Keratinocyte (primary cell): ENCODE measurements around the gene PROC. TPM values are rescaled to one million over a fixed set of nuclear protein-coding genes. Genes with fewer than 3 reads are reported as not detected.

Experiments
- DNase-seq: peaks from one replicate; pipeline ENCODE4 v3.0.0-alpha.2; 2011; ENCODE audit warnings: low read depth, missing footprints, low spot score
- FAIRE-seq: peaks from 2 replicates; lab custom pipeline; 2011; peaks lifted over from hg19 to GRCh38; lab: Jason Lieb, UNC
- H2AFZ ChIP-seq: 2 replicates; pipeline ENCODE4 v1.6.0; 2012; ENCODE audit warnings: low read length, control low read depth, inconsistent platforms; ENCODE audit not compliant: control insufficient read depth
- H3K27ac ChIP-seq: 2 replicates; pipeline ENCODE4 v1.5.1; 2011; ENCODE audit warnings: low read length; ENCODE audit not compliant: control insufficient read depth, insufficient read depth
- H3K27me3 ChIP-seq: 3 replicates; pipeline ENCODE4 v1.6.0; 2011; ENCODE audit warnings: low read length; ENCODE audit not compliant: control insufficient read depth, insufficient read depth; ENCODE audit errors: extremely low read depth
- H3K36me3 ChIP-seq, 2 experiments: 2 replicates in 1 of 2; 3 replicates in 1 of 2; pipeline ENCODE4 v1.5.1; 2011; ENCODE audit warnings: low read length in 2 of 2, mild to moderate bottlenecking in 1 of 2; ENCODE audit not compliant: control insufficient read depth in 2 of 2, insufficient read depth in 2 of 2; ENCODE audit errors: extremely low read depth in 1 of 2
- H3K4me1 ChIP-seq: 3 replicates; pipeline ENCODE4 v1.5.1; 2011; ENCODE audit warnings: low read length; ENCODE audit not compliant: control insufficient read depth, insufficient read depth; ENCODE audit errors: extremely low read depth
- H3K4me2 ChIP-seq: 3 replicates; pipeline ENCODE4 v1.6.0; 2011; ENCODE audit warnings: low read depth, low read length; ENCODE audit not compliant: control insufficient read depth, insufficient read depth; ENCODE audit errors: extremely low read depth
- H3K4me3 ChIP-seq, 3 experiments: fragments of 200-600 bp in 1 of 3; sonication (generic) in 1 of 3; 2 replicates in 2 of 3; 3 replicates in 1 of 3; pipeline ENCODE4 v1.5.1; 2011 to 2016; ENCODE audit warnings: low read length in 3 of 3, mild to moderate bottlenecking in 3 of 3, control low read depth in 2 of 3, inconsistent platforms in 1 of 3, low read depth in 1 of 3, mixed read lengths in 1 of 3, mixed run types in 1 of 3, moderate library complexity in 1 of 3; ENCODE audit not compliant: control insufficient read depth in 2 of 3, insufficient read depth in 2 of 3; ENCODE audit errors: extremely low read depth in 1 of 3
- H3K79me2 ChIP-seq: 2 replicates; pipeline ENCODE4 v1.6.0; 2012; ENCODE audit warnings: low read length; ENCODE audit not compliant: control insufficient read depth, insufficient read depth
- H3K9ac ChIP-seq: 3 replicates; pipeline ENCODE4 v1.6.0; 2011; ENCODE audit warnings: low read length; ENCODE audit not compliant: control insufficient read depth, insufficient read depth; ENCODE audit errors: extremely low read depth
- H3K9me1 ChIP-seq: 3 replicates; pipeline ENCODE4 v1.6.0; 2011; ENCODE audit warnings: low read length; ENCODE audit not compliant: control insufficient read depth, insufficient read depth; ENCODE audit errors: extremely low read depth
- H3K9me3 ChIP-seq: 2 replicates; pipeline ENCODE4 v1.5.1; 2012; ENCODE audit warnings: low read depth, low read length; ENCODE audit not compliant: control insufficient read depth
- H4K20me1 ChIP-seq: 3 replicates; pipeline ENCODE4 v1.6.0; 2011; ENCODE audit warnings: low read length; ENCODE audit not compliant: control insufficient read depth, insufficient read depth; ENCODE audit errors: extremely low read depth
- CTCF ChIP-seq, 3 experiments: IDR thresholded peaks in 1 of 3; conservative IDR thresholded peaks in 1 of 3; optimal IDR thresholded peaks in 1 of 3; 2 replicates in 2 of 3; 3 replicates in 1 of 3; pipeline versions ENCODE3 to v1.5.1; 2011; ENCODE audit warnings: low read length in 3 of 3, mild to moderate bottlenecking in 3 of 3, moderate library complexity in 2 of 3, control low read depth in 1 of 3, inconsistent platforms in 1 of 3; ENCODE audit not compliant: insufficient read depth in 2 of 3; ENCODE audit errors: extremely low read depth in 1 of 3
- EZH2 ChIP-seq: IDR thresholded peaks from one replicate; pipeline ENCODE4 v1.6.1; 2012; ENCODE audit warnings: inconsistent platforms, mild to moderate bottlenecking, low read length, moderate library complexity
- dilution Hi-C: fragments of 300-500 bp; cut with MboI; formaldehyde crosslinking; loops from one replicate; pipeline ENCODE4 v1.7.0; 2020; ENCODE audit warnings: low sequenced_read_pairs; ENCODE audit not compliant: extremely low pct_ligation_motif_present
- polyA plus RNA-seq, 5 experiments: library from polyadenylated mRNA; depleted of rRNA in 3 of 5; stranded (reverse) in 3 of 5; stranded (forward) in 1 of 5; unstranded in 1 of 5; fragments of >200 nt; gene quantifications; 1 replicate in 1 of 5; 2 replicates in 3 of 5; 3 replicates in 1 of 5; pipeline versions ENCODE4 v1.2.1 to v1.2.3, GENCODE V29; 2011 to 2012; ENCODE audit warnings: missing spikeins in 2 of 5, low read depth in 1 of 5, low replicate concordance in 1 of 5

PROC gene
- polyA plus RNA-seq, 1 donor (not counting 4 experiments of a cell fraction or from before 2014, with no cell fraction given): 0.16 TPM

DNA sequence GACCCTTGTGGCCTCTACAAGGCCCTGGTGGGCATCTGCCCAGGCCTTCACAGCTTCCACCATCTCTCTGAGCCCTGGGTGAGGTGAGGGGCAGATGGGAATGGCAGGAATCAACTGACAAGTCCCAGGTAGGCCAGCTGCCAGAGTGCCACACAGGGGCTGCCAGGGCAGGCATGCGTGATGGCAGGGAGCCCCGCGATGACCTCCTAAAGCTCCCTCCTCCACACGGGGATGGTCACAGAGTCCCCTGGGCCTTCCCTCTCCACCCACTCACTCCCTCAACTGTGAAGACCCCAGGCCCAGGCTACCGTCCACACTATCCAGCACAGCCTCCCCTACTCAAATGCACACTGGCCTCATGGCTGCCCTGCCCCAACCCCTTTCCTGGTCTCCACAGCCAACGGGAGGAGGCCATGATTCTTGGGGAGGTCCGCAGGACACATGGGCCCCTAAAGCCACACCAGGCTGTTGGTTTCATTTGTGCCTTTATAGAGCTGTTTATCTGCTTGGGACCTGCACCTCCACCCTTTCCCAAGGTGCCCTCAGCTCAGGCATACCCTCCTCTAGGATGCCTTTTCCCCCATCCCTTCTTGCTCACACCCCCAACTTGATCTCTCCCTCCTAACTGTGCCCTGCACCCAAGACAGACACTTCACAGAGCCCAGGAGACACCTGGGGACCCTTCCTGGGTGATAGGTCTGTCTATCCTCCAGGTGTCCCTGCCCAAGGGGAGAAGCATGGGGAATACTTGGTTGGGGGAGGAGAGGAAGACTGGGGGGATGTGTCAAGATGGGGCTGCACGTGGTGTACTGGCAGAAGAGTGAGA lies 2.0 kb downstream of the PROC start:
- no peak for DNase-seq

GRCh38 chr2:127421116-127421800 lies 3.0 kb downstream of the PROC start:
- Histone ChIP-seq H3K4me1 (peaks cover 6% of the 10 kb centered on the region), H3K9me3 (no peaks in the 10 kb centered on the region), H2AFZ (no peak overlapping the region), H3K9me1 (no peaks in the 10 kb centered on the region), H4K20me1 (no peaks in the 10 kb centered on the region), H3K27me3 (peaks cover 20% of the 10 kb centered on the region), H3K4me2 (no peak overlapping the region), H3K4me3 (no peak overlapping the region), H3K9ac (no peak overlapping the region), H3K36me3 (no peaks in the 10 kb centered on the region), H3K27ac (no peak overlapping the region), H3K79me2 (no peaks in the 10 kb centered on the region)
- DNase-seq (no peak), FAIRE-seq (no peak)
- dilution Hi-C loops: no loop called here
- TF ChIP-seq CTCF (optimal IDR thresholded peaks at IDR 0.05 in 1 of 3, IDR thresholded peaks at IDR 0.05 in 1 of 3, conservative IDR thresholded peaks at IDR 0.05 in 1 of 3; ENCODE audit: extremely low read depth in 1 of 3, insufficient read depth in 2 of 3, low read length in 3 of 3) (no peak), EZH2 (no peak)

More for the DNA sequence above, 2.0 kb downstream of the PROC start:
- no peaks in the 10 kb centered on the region for H3K9me1 ChIP-seq
- no peaks in the 10 kb centered on the region for H3K79me2 ChIP-seq
- no peaks in the 10 kb centered on the region for H4K20me1 ChIP-seq
- H3K27ac ChIP-seq: no peak overlapping the region
- H3K36me3 ChIP-seq: no peaks in the 10 kb centered on the region
- peaks cover 20% of the 10 kb centered on the region for H3K27me3 ChIP-seq
- H3K4me1 ChIP-seq: peaks cover 15% of the 10 kb centered on the region
- TF ChIP-seq EZH2: no peak
- no peak for TF ChIP-seq CTCF (optimal IDR thresholded peaks at IDR 0.05 in 1 of 3, IDR thresholded peaks at IDR 0.05 in 1 of 3, conservative IDR thresholded peaks at IDR 0.05 in 1 of 3; ENCODE audit: extremely low read depth in 1 of 3, insufficient read depth in 2 of 3, low read length in 3 of 3)
- no peak overlapping the region for H2AFZ ChIP-seq
- H3K4me3 ChIP-seq: no peak overlapping the region
- H3K9me3 ChIP-seq: no peaks in the 10 kb centered on the region
- no peak overlapping the region for H3K4me2 ChIP-seq
- FAIRE-seq: no peak
- no peak overlapping the region for H3K9ac ChIP-seq
- dilution Hi-C loops: no loop called here
